Measurements from ENCODE around the gene APOBEC3F.
"Not testable (repeated sequence)": the region's sequence is repeated elsewhere in the genome, so short reads cannot be mapped to it uniquely, and the experiment has no call there.

Gene APOBEC3F

GRCh38 chr22:39077912-39078311 lies 37.2 kb downstream of the APOBEC3F start:
- in situ Hi-C loops (cut with MboI; ENCODE audit: low sequenced_read_pairs, unreplicated experiment), result not testable (repeated sequence)

GRCh38 chr22:39078329-39078728 lies 37.7 kb downstream of the APOBEC3F start:
- in situ Hi-C loops (cut with MboI; ENCODE audit: low sequenced_read_pairs, unreplicated experiment), result no loop called here
- no peak for TF ChIP-seq CTCF (IDR thresholded peaks at IDR 0.05; ENCODE audit: borderline replicate concordance, control extremely low read depth, extremely low read depth, insufficient read depth, missing control alignments)
- DNase-seq (ENCODE audit: low spot score), result no peak

More at GRCh38 chr22:39077912-39078311, 37.2 kb downstream of the APOBEC3F start:
- DNase-seq (ENCODE audit: low spot score), result not testable (repeated sequence)

GRCh38 chr22:39079054-39079637 lies 38.5 kb downstream of the APOBEC3F start:
- in situ Hi-C loops (cut with MboI; ENCODE audit: low sequenced_read_pairs, unreplicated experiment); DNase-seq (ENCODE audit: low spot score): not testable (repeated sequence)

- in situ Hi-C loops (cut with MboI; ENCODE audit: low sequenced_read_pairs, unreplicated experiment), result no loop called here
- TF ChIP-seq CTCF (IDR thresholded peaks at IDR 0.05; ENCODE audit: borderline replicate concordance, control extremely low read depth, extremely low read depth, insufficient read depth, missing control alignments), result no peak
- no peak for DNase-seq (ENCODE audit: low spot score)
Observed at GRCh38 chr22:39080052-39080762, 39.5 kb downstream of the APOBEC3F start.

- in situ Hi-C loops (cut with MboI; ENCODE audit: low sequenced_read_pairs, unreplicated experiment), result no loop called here
- no peak for DNase-seq (ENCODE audit: low spot score)
- no peak for TF ChIP-seq CTCF (IDR thresholded peaks at IDR 0.05; ENCODE audit: borderline replicate concordance, control extremely low read depth, extremely low read depth, insufficient read depth, missing control alignments)
Observed at GRCh38 chr22:39081016-39081415, 40.4 kb downstream of the APOBEC3F start.

- TF ChIP-seq CTCF (IDR thresholded peaks at IDR 0.05; ENCODE audit: borderline replicate concordance, control extremely low read depth, extremely low read depth, insufficient read depth, missing control alignments), result no peak
- in situ Hi-C loops (cut with MboI; ENCODE audit: low sequenced_read_pairs, unreplicated experiment), result no loop called here
- DNase-seq (ENCODE audit: low spot score), result no peak
Observed at GRCh38 chr22:39081598-39081997, 40.9 kb downstream of the APOBEC3F start.

GRCh38 chr22:39083212-39084165 lies 42.8 kb downstream of the APOBEC3F start:
- in situ Hi-C loops (cut with MboI; ENCODE audit: low sequenced_read_pairs, unreplicated experiment), result no loop called here
- no peak for TF ChIP-seq CTCF (IDR thresholded peaks at IDR 0.05; ENCODE audit: borderline replicate concordance, control extremely low read depth, extremely low read depth, insufficient read depth, missing control alignments)
- DNase-seq (ENCODE audit: low spot score), result no peak
